Endothelial cell of umbilical vein (primary cell): Measurements from ENCODE around the gene CERS6. TPM values are rescaled to one million over a fixed set of nuclear protein-coding genes. Genes with fewer than 3 reads are reported as not detected.

Experiments
- BruUV-seq: library from RNA; stranded (reverse); fragments of 400-500 nt; replicated peaks from 2 replicates; lab custom pipeline; 2021; lab: Mats Ljungman, UMichigan
- CTCF ChIA-PET: fragments of 300-600, 350-600 bp; sonication (Branson Sonifier 250); formaldehyde crosslinking; loops from one replicate; lab custom pipeline; 2021; ENCODE audit warnings: antibody characterized with exemption, inconsistent platforms; lab: Charles Lee
- POLR2A ChIA-PET: fragments of 300-600, 350-600 bp; sonication (Branson Sonifier 250); formaldehyde crosslinking; loops from one replicate; lab custom pipeline; 2021; ENCODE audit warnings: antibody characterized with exemption, inconsistent platforms; lab: Charles Lee
- DNase-seq: peaks from one replicate; pipeline ENCODE4 v3.0.0-alpha.2; 2011; ENCODE audit warnings: low read depth, low spot score
- FAIRE-seq: peaks from 2 replicates; lab custom pipeline; 2011; peaks lifted over from hg19 to GRCh38; lab: Jason Lieb, UNC
- H2AFZ ChIP-seq: 2 replicates; pipeline ENCODE4 v1.6.0; 2012; ENCODE audit warnings: low read depth, low read length, control low read depth, inconsistent platforms
- H3K27ac ChIP-seq: 2 replicates; pipeline ENCODE4 v1.5.1; 2011; ENCODE audit warnings: low read depth, mild to moderate bottlenecking, control low read depth, low read length, moderate library complexity; ENCODE audit not compliant: insufficient read depth
- H3K27me3 ChIP-seq, 2 experiments: 2 replicates each; pipeline versions ENCODE4 v1.6.0 to v1.6.1; 2011; ENCODE audit warnings: low read length in 2 of 2, mixed read lengths in 1 of 2; ENCODE audit not compliant: control insufficient read depth in 2 of 2, insufficient read depth in 2 of 2
- H3K36me3 ChIP-seq, 2 experiments: 2 replicates in 1 of 2; 3 replicates in 1 of 2; pipeline ENCODE4 v1.5.1; 2011; ENCODE audit warnings: low read length in 2 of 2, mild to moderate bottlenecking in 1 of 2, moderate library complexity in 1 of 2; ENCODE audit not compliant: control insufficient read depth in 2 of 2, insufficient read depth in 2 of 2; ENCODE audit errors: extremely low read depth in 1 of 2
- H3K4me1 ChIP-seq: 3 replicates; pipeline ENCODE4 v1.5.1; 2011; ENCODE audit warnings: mild to moderate bottlenecking, low read length; ENCODE audit not compliant: control insufficient read depth, insufficient read depth; ENCODE audit errors: extremely low read depth
- H3K4me2 ChIP-seq: 2 replicates; pipeline ENCODE4 v1.6.1; 2011; ENCODE audit warnings: low read length, control low read depth, mixed read lengths; ENCODE audit not compliant: insufficient read depth
- H3K4me3 ChIP-seq, 3 experiments: fragments of 200-600 bp in 1 of 3; sonication (generic), shearing (Covaris generic) in 1 of 3; replicated peaks in 1 of 3; 2 replicates each; pipeline ENCODE4 v1.5.1; 2011 to 2016; ENCODE audit warnings: control low read depth in 3 of 3, low read length in 3 of 3, mild to moderate bottlenecking in 2 of 3, inconsistent platforms in 1 of 3, low read depth in 1 of 3, moderate library complexity in 1 of 3; ENCODE audit not compliant: insufficient read depth in 1 of 3
- H3K79me2 ChIP-seq: 2 replicates; pipeline ENCODE4 v1.6.0; 2012; ENCODE audit warnings: low read length, inconsistent platforms; ENCODE audit not compliant: control insufficient read depth, insufficient read depth
- H3K9ac ChIP-seq: replicated peaks from 2 replicates; pipeline ENCODE3; 2011; ENCODE audit warnings: low read length, control low read depth; ENCODE audit not compliant: insufficient read depth; ENCODE audit errors: extremely low read depth
- H3K9me1 ChIP-seq: replicated peaks from 3 replicates; pipeline ENCODE4 v1.6.0; 2011; ENCODE audit warnings: mild to moderate bottlenecking, low read length; ENCODE audit not compliant: control insufficient read depth, insufficient read depth; ENCODE audit errors: extremely low read depth
- H3K9me3 ChIP-seq: replicated peaks from 2 replicates; pipeline ENCODE4 v1.5.1; 2012; ENCODE audit warnings: low read length, inconsistent platforms; ENCODE audit not compliant: control insufficient read depth, insufficient read depth
- H4K20me1 ChIP-seq: replicated peaks from 2 replicates; pipeline ENCODE3; 2011; ENCODE audit warnings: mild to moderate bottlenecking, low read length; ENCODE audit not compliant: control insufficient read depth, insufficient read depth; ENCODE audit errors: extremely low read depth
- EZH2 ChIP-seq: IDR thresholded peaks from 2 replicates; pipeline ENCODE4 v1.6.1; 2012; ENCODE audit warnings: borderline replicate concordance, low read depth, mild to moderate bottlenecking, moderate library complexity, low read length, inconsistent platforms; ENCODE audit not compliant: severe bottlenecking
- FOS ChIP-seq: IDR thresholded peaks from 2 replicates; pipeline ENCODE4 v1.6.1; 2011; ENCODE audit warnings: mild to moderate bottlenecking, low read length, moderate library complexity, borderline replicate concordance; ENCODE audit not compliant: insufficient read depth
- GATA2 ChIP-seq: IDR thresholded peaks from 2 replicates; pipeline ENCODE4 v1.7.0; 2011; ENCODE audit warnings: low read depth, mild to moderate bottlenecking, moderate library complexity, mixed read lengths, low read length; ENCODE audit not compliant: insufficient read length, insufficient read depth
- JUN ChIP-seq: IDR thresholded peaks from 2 replicates; pipeline ENCODE4 v1.6.1; 2011; ENCODE audit warnings: borderline replicate concordance, low read depth; ENCODE audit not compliant: insufficient read length, insufficient read depth
- MYC ChIP-seq: IDR thresholded peaks from one replicate; pipeline ENCODE4 v1.6.1; 2011; ENCODE audit warnings: mild to moderate bottlenecking, low read depth, low read length
- POLR2A ChIP-seq: IDR thresholded peaks from 2 replicates; pipeline ENCODE4 v1.6.1; 2012; ENCODE audit warnings: low read depth, mild to moderate bottlenecking, control low read depth, low read length
- POLR2AphosphoS5 ChIP-seq: IDR thresholded peaks from 2 replicates; pipeline ENCODE4 v1.6.1; 2012; ENCODE audit warnings: low read depth, mild to moderate bottlenecking, control low read depth, low read length, moderate library complexity; ENCODE audit not compliant: insufficient read depth
- dilution Hi-C: fragments of 300-500 bp; cut with MboI; formaldehyde crosslinking; loops from one replicate; pipeline ENCODE4 v1.15.0; 2019; ENCODE audit warnings: low sequenced_read_pairs; ENCODE audit not compliant: extremely low pct_ligation_motif_present
- intact Hi-C: fragments of 100-400 bp; cut with micrococcal nuclease; formaldehyde crosslinking; loops from one replicate; pipeline ENCODE4 v1.10.0; 2022
- polyA plus RNA-seq, 4 experiments: library from polyadenylated mRNA; depleted of rRNA in 3 of 4; stranded (reverse) in 3 of 4; unstranded in 1 of 4; fragments of >200 nt; gene quantifications; 2 replicates each; pipeline versions ENCODE4 v1.2.1 to v1.2.3, GENCODE V29; 2011 to 2012; ENCODE audit warnings: missing spikeins in 1 of 4
- total RNA-seq: library from RNA; stranded (reverse); gene quantifications from 2 replicates; pipeline ENCODE4 v1.2.3, GENCODE V29; 2021
- TF ChIP-seq, protein P1 (sequence below), 2 donors: IDR thresholded peaks; 1 replicate in 1 of 2; 2 replicates in 1 of 2; pipeline ENCODE4 v1.5.1; 2011; ENCODE audit warnings: low read length in 2 of 2, mild to moderate bottlenecking in 2 of 2, moderate library complexity in 2 of 2, control low read depth in 1 of 2, inconsistent platforms in 1 of 2, low read depth in 1 of 2; ENCODE audit not compliant: insufficient read depth in 1 of 2; ENCODE audit errors: extremely low read depth in 1 of 2
- TF ChIP-seq, protein P2 (sequence below): IDR thresholded peaks from 2 replicates; pipeline ENCODE4 v1.6.1; 2011; ENCODE audit not compliant: insufficient read depth, insufficient read length

CERS6 gene
- total and polyA plus RNA-seq, 2 donors (not counting 3 experiments of a cell fraction or from before 2014, with no cell fraction given), result 2.7 to 11.7 TPM

GRCh38 chr2:168742258-168742932 lies 286.3 kb downstream of the CERS6 start:
- intact Hi-C loops, result no loop called here
- no peak overlapping the region for H3K9ac ChIP-seq
- no peak overlapping the region for H2AFZ ChIP-seq
- dilution Hi-C loops, result no loop called here
- no peak overlapping the region for H3K4me2 ChIP-seq
- no peak overlapping the region for H3K4me3 ChIP-seq
- DNase-seq (no peak), FAIRE-seq (no peak)
- H3K9me1 ChIP-seq, result no peaks in the 10 kb centered on the region
- CTCF ChIA-PET, result no interaction called here
- no TSS peak for BruUV-seq
- no peaks in the 10 kb centered on the region for H3K79me2 ChIP-seq
- H3K27ac ChIP-seq, result no peak overlapping the region
- no peaks in the 10 kb centered on the region for H3K9me3 ChIP-seq
- H3K27me3 ChIP-seq, result no peaks in the 10 kb centered on the region
- no peak for TF ChIP-seq POLR2A
- H3K36me3 ChIP-seq, result no peaks in the 10 kb centered on the region
- no peaks in the 10 kb centered on the region for H4K20me1 ChIP-seq
- H3K4me1 ChIP-seq, result no peaks in the 10 kb centered on the region
- POLR2A ChIA-PET, result no interaction called here

DNA sequence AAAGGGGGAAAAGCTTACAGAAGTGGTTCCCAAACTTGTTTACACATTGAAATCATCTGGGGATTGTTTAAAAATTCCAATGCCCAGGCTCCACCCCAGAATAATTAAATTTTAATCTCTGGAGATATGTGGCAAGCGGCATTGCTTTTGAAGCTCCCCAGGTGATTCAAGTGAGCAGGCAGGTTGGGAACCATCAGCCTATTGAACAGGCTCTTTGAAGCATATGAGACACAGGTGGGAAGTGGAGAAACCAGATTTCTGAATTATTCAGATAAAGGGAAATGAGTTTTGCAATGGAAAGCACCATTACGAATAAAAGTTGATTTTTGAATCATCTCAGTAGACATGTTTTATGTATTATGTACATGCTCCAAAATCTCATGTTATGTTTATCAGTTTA lies 288.8 kb downstream of the CERS6 start:
- no peak overlapping the region for H3K9ac ChIP-seq
- H3K4me1 ChIP-seq, result no peaks in the 10 kb centered on the region
- no peaks in the 10 kb centered on the region for H4K20me1 ChIP-seq
- FAIRE-seq (no peak), DNase-seq (no peak)
- H2AFZ ChIP-seq, result no peak overlapping the region
- no peaks in the 10 kb centered on the region for H3K27me3 ChIP-seq
- no peaks in the 10 kb centered on the region for H3K9me3 ChIP-seq
- ChIA-PET CTCF (no interaction called here), POLR2A (no interaction called here)
- intact Hi-C loops (no loop called here), dilution Hi-C loops (no loop called here)
- H3K27ac ChIP-seq, result no peak overlapping the region
- no TSS peak for BruUV-seq
- no peaks in the 10 kb centered on the region for H3K9me1 ChIP-seq
- H3K4me3 ChIP-seq, result no peak overlapping the region
- no peaks in the 10 kb centered on the region for H3K36me3 ChIP-seq
- H3K4me2 ChIP-seq, result no peak overlapping the region
- no peaks in the 10 kb centered on the region for H3K79me2 ChIP-seq
- no peak for TF ChIP-seq GATA2
- TF ChIP-seq JUN, result no peak
- TF ChIP-seq, protein P1, sequence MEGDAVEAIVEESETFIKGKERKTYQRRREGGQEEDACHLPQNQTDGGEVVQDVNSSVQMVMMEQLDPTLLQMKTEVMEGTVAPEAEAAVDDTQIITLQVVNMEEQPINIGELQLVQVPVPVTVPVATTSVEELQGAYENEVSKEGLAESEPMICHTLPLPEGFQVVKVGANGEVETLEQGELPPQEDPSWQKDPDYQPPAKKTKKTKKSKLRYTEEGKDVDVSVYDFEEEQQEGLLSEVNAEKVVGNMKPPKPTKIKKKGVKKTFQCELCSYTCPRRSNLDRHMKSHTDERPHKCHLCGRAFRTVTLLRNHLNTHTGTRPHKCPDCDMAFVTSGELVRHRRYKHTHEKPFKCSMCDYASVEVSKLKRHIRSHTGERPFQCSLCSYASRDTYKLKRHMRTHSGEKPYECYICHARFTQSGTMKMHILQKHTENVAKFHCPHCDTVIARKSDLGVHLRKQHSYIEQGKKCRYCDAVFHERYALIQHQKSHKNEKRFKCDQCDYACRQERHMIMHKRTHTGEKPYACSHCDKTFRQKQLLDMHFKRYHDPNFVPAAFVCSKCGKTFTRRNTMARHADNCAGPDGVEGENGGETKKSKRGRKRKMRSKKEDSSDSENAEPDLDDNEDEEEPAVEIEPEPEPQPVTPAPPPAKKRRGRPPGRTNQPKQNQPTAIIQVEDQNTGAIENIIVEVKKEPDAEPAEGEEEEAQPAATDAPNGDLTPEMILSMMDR (IDR thresholded peaks at IDR 0.05; ENCODE audit: extremely low read depth in 1 of 2, insufficient read depth in 1 of 2, low read depth in 1 of 2, low read length in 2 of 2), result no peak
- TF ChIP-seq, protein P2, sequence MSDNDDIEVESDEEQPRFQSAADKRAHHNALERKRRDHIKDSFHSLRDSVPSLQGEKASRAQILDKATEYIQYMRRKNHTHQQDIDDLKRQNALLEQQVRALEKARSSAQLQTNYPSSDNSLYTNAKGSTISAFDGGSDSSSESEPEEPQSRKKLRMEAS, result no peak
- no peak for TF ChIP-seq MYC
- no peak for TF ChIP-seq FOS
- TF ChIP-seq EZH2, result no peak
- TF ChIP-seq POLR2AphosphoS5, result no peak
- TF ChIP-seq POLR2A, result no peak
